ENCODE measurements around the gene KLF7.
A peak's percentile ranks its signal among the peaks of the same experiment; 100 is the strongest.

Gene KLF7

GRCh38 chr2:207148020-207148419, 17.7 kb downstream of the KLF7 start:
- DNase-seq (ENCODE audit: low read depth), result peak; percentile 96
- H3K4me3 ChIP-seq (ENCODE audit: low read length), result no peak overlapping the region
- TF ChIP-seq, protein P1, sequence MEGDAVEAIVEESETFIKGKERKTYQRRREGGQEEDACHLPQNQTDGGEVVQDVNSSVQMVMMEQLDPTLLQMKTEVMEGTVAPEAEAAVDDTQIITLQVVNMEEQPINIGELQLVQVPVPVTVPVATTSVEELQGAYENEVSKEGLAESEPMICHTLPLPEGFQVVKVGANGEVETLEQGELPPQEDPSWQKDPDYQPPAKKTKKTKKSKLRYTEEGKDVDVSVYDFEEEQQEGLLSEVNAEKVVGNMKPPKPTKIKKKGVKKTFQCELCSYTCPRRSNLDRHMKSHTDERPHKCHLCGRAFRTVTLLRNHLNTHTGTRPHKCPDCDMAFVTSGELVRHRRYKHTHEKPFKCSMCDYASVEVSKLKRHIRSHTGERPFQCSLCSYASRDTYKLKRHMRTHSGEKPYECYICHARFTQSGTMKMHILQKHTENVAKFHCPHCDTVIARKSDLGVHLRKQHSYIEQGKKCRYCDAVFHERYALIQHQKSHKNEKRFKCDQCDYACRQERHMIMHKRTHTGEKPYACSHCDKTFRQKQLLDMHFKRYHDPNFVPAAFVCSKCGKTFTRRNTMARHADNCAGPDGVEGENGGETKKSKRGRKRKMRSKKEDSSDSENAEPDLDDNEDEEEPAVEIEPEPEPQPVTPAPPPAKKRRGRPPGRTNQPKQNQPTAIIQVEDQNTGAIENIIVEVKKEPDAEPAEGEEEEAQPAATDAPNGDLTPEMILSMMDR (conservative IDR thresholded peaks at IDR 0.05; ENCODE audit: low read length), result no peak

- no peak for DNase-seq (ENCODE audit: low read depth)
- peak overlapping the region; percentile 40; the same call in 1 of the 2 replicates for H3K4me3 ChIP-seq (ENCODE audit: low read length)
- TF ChIP-seq, protein P1 (conservative IDR thresholded peaks at IDR 0.05; ENCODE audit: low read length), result no peak
These were observed 21.5 kb downstream of the KLF7 start for GRCh38 chr2:207144173-207144785.

GRCh38 chr2:207143215-207144172, 22.3 kb downstream of the KLF7 start:
- DNase-seq (ENCODE audit: low read depth), result peak; percentile 91
- TF ChIP-seq, protein P1 (conservative IDR thresholded peaks at IDR 0.05; ENCODE audit: low read length), result no peak
- H3K4me3 ChIP-seq (ENCODE audit: low read length), result peak overlapping the region; percentile 40

GRCh38 chr2:207142461-207142860, 23.3 kb downstream of the KLF7 start:
- peak; percentile 30 for DNase-seq (ENCODE audit: low read depth)
- no peak overlapping the region for H3K4me3 ChIP-seq (ENCODE audit: low read length)

GRCh38 chr2:207141386-207141785, 24.4 kb downstream of the KLF7 start:
- TF ChIP-seq, protein P1 (conservative IDR thresholded peaks at IDR 0.05; ENCODE audit: low read length), result no peak
- DNase-seq (ENCODE audit: low read depth), result peak; percentile 21
- no peak overlapping the region for H3K4me3 ChIP-seq (ENCODE audit: low read length)

More at GRCh38 chr2:207142461-207142860, 23.3 kb downstream of the KLF7 start:
- TF ChIP-seq, protein P1 (conservative IDR thresholded peaks at IDR 0.05; ENCODE audit: low read length), result peak; percentile 20; the same call in 1 of the 2 replicates

GRCh38 chr2:207140265-207140664, 25.5 kb downstream of the KLF7 start:
- H3K4me3 ChIP-seq (ENCODE audit: low read length), result no peak overlapping the region
- TF ChIP-seq, protein P1 (conservative IDR thresholded peaks at IDR 0.05; ENCODE audit: low read length), result no peak
- DNase-seq (ENCODE audit: low read depth), result no peak
